CD1c-positive myeloid dendritic cell (primary cell): ENCODE measurements around the gene PLEKHA6.

Experiments
- DNase-seq: peaks from one replicate; pipeline ENCODE4 v3.0.0-alpha.2; 2016; ENCODE audit errors: extremely low spot score

The PLEKHA6 gene

GRCh38 chr1:204383163-204383904 is 23.6 kb upstream of the PLEKHA6 start:
- no peak for DNase-seq

GRCh38 chr1:204382714-204383083 is 23.0 kb upstream of the PLEKHA6 start:
- DNase-seq: no peak

- DNase-seq: no peak
Observed at GRCh38 chr1:204380293-204380831, 20.6 kb upstream of the PLEKHA6 start.

- peak; percentile 91 for DNase-seq
Observed at GRCh38 chr1:204377800-204378668, 18.3 kb upstream of the PLEKHA6 start.

GRCh38 chr1:204376919-204377799 is 17.4 kb upstream of the PLEKHA6 start:
- no peak for DNase-seq

GRCh38 chr1:204376465-204376864 is 16.7 kb upstream of the PLEKHA6 start:
- DNase-seq: peak; percentile 44

- no peak for DNase-seq
Observed at GRCh38 chr1:204373911-204374310, 14.2 kb upstream of the PLEKHA6 start.

GRCh38 chr1:204370176-204370575 is 10.4 kb upstream of the PLEKHA6 start:
- DNase-seq: no peak

GRCh38 chr1:204368996-204369726 is 9.4 kb upstream of the PLEKHA6 start:
- DNase-seq: peak; percentile 25

- no peak for DNase-seq
Observed at GRCh38 chr1:204367956-204368355, 8.2 kb upstream of the PLEKHA6 start.

- no peak for DNase-seq
Observed at GRCh38 chr1:204367193-204367858, 7.6 kb upstream of the PLEKHA6 start.

GRCh38 chr1:204366759-204367158 is 7.0 kb upstream of the PLEKHA6 start:
- DNase-seq: no peak

- DNase-seq: peak; percentile 88
Observed at GRCh38 chr1:204363335-204364114, 3.8 kb upstream of the PLEKHA6 start.

- no peak for DNase-seq
Observed at GRCh38 chr1:204362984-204363334, 3.2 kb upstream of the PLEKHA6 start.

GRCh38 chr1:204361781-204362180 is 2.1 kb upstream of the PLEKHA6 start:
- no peak for DNase-seq

- no peak for DNase-seq
Observed at GRCh38 chr1:204361341-204361771, 1.6 kb upstream of the PLEKHA6 start.

- no peak for DNase-seq
Observed at GRCh38 chr1:204360314-204360713, 585 bp upstream of the PLEKHA6 start.

GRCh38 chr1:204359131-204359473 is 627 bp downstream of the PLEKHA6 start:
- DNase-seq: no peak

- DNase-seq: no peak
Observed at GRCh38 chr1:204358605-204359004, 1.1 kb downstream of the PLEKHA6 start.
